ENCODE results near the gene HOXA7.

HOXA7 gene

GRCh38 chr7:27159266-27160144 is 3.0 kb upstream of the HOXA7 start:
- DNase-seq (ENCODE audit: low read depth, low spot score) = no peak

GRCh38 chr7:27158436-27159265 is 2.2 kb upstream of the HOXA7 start:
- DNase-seq (ENCODE audit: low read depth, low spot score) = no peak

- no peak for DNase-seq (ENCODE audit: low read depth, low spot score)
Measured at GRCh38 chr7:27157702-27158431, 1.4 kb upstream of the HOXA7 start.

- no peak for DNase-seq (ENCODE audit: low read depth, low spot score)
Measured at GRCh38 chr7:27156916-27157701, 634 bp upstream of the HOXA7 start.

- DNase-seq (ENCODE audit: low read depth, low spot score) = no peak
Measured at GRCh38 chr7:27155816-27156507, 513 bp downstream of the HOXA7 start.

GRCh38 chr7:27154901-27155815 is 1.3 kb downstream of the HOXA7 start:
- no peak for DNase-seq (ENCODE audit: low read depth, low spot score)

- DNase-seq (ENCODE audit: low read depth, low spot score) = no peak
Measured at GRCh38 chr7:27154369-27154768, 2.1 kb downstream of the HOXA7 start.

GRCh38 chr7:27153526-27153925 is 2.9 kb downstream of the HOXA7 start:
- no peak for DNase-seq (ENCODE audit: low read depth, low spot score)

GRCh38 chr7:27152816-27153442 is 3.5 kb downstream of the HOXA7 start:
- no peak for DNase-seq (ENCODE audit: low read depth, low spot score)

GRCh38 chr7:27151931-27152815 is 4.3 kb downstream of the HOXA7 start, which contains the start of gene HOXA3:
Gene HOXA3 (minus strand): TSS chr7:27152583. CDS start chr7:27110640, 41,943 bp downstream.
- no peak for DNase-seq (ENCODE audit: low read depth, low spot score)

- no peak for DNase-seq (ENCODE audit: low read depth, low spot score)
Measured at GRCh38 chr7:27151341-27151930, 5.0 kb downstream of the HOXA7 start.

- DNase-seq (ENCODE audit: low read depth, low spot score) = no peak
Measured at GRCh38 chr7:27150568-27151340, 5.7 kb downstream of the HOXA7 start.

GRCh38 chr7:27149842-27150567 is 6.5 kb downstream of the HOXA7 start:
- no peak for DNase-seq (ENCODE audit: low read depth, low spot score)

GRCh38 chr7:27148756-27149641 is 7.5 kb downstream of the HOXA7 start:
- DNase-seq (ENCODE audit: low read depth, low spot score) = no peak
